Smooth muscle cell (in vitro differentiated cells): ENCODE results near the gene TMSB4X. TPM values are rescaled to one million over a fixed set of nuclear protein-coding genes. Genes with fewer than 3 reads are reported as not detected.

ENCODE experiments used
- DNase-seq: peaks from one replicate; lab custom pipeline; 2025; ENCODE audit not compliant: unreplicated experiment; lab: John Stamatoyannopoulos, UW
- H2AFZ ChIP-seq: fragments of 200-600 bp; sonication (generic); 2 replicates; pipeline ENCODE4 v1.6.0; 2016; ENCODE audit warnings: antibody characterized with exemption, low read depth, mild to moderate bottlenecking
- H3F3A ChIP-seq: fragments of 200-600 bp; sonication (generic); 2 replicates; pipeline ENCODE4 v1.6.0; 2017; ENCODE audit warnings: antibody characterized with exemption, low read depth
- H3K27ac ChIP-seq: fragments of 200-600 bp; sonication (generic); 2 replicates; pipeline ENCODE4 v1.5.1; 2016; ENCODE audit warnings: low read depth, mild to moderate bottlenecking
- H3K27me3 ChIP-seq: fragments of 200-600 bp; sonication (generic); 2 replicates; pipeline ENCODE4 v1.6.1; 2016; ENCODE audit warnings: low read depth, mild to moderate bottlenecking
- H3K36me3 ChIP-seq: fragments of 200-600 bp; sonication (generic); 2 replicates; pipeline ENCODE4 v1.5.1; 2016; ENCODE audit warnings: low read depth
- H3K4me1 ChIP-seq: fragments of 200-600 bp; sonication (generic); 2 replicates; pipeline ENCODE4 v1.5.1; 2016; ENCODE audit warnings: low read depth
- H3K4me2 ChIP-seq: fragments of 200-600 bp; sonication (generic); 2 replicates; pipeline ENCODE4 v1.6.0; 2016; ENCODE audit warnings: mild to moderate bottlenecking
- H3K4me3 ChIP-seq: fragments of 200-600 bp; sonication (generic); 2 replicates; pipeline ENCODE4 v1.5.1; 2016; ENCODE audit warnings: mild to moderate bottlenecking
- H3K79me2 ChIP-seq: fragments of 200-600 bp; sonication (generic); 2 replicates; pipeline ENCODE4 v1.6.0; 2016; ENCODE audit warnings: low read depth, mild to moderate bottlenecking
- H3K9ac ChIP-seq: fragments of 200-600 bp; sonication (generic); 2 replicates; pipeline ENCODE4 v1.6.0; 2016; ENCODE audit warnings: low read depth
- H3K9me3 ChIP-seq: fragments of 200-600 bp; sonication (generic); replicated peaks from 2 replicates; pipeline ENCODE4 v1.5.1; 2016; ENCODE audit warnings: low read depth
- H4K20me1 ChIP-seq: fragments of 200-600 bp; sonication (generic); 2 replicates; pipeline ENCODE4 v1.6.0; 2016; ENCODE audit warnings: low read depth
- WGBS: methylation state at CpG from one replicate; pipeline ENCODE4 v1.1.7; 2016; ENCODE audit warnings: low lambda C conversion rate; 5-methylcytosine and 5-hydroxymethylcytosine counted together
- polyA plus RNA-seq: library from polyadenylated mRNA; unstranded; fragments of >200 nt; fragmentation: Nextera tagmentation; extraction: Ambion mirVana; gene quantifications from 2 replicates; pipeline ENCODE4 v1.2.1, GENCODE V29; 2016
- total RNA-seq: library from RNA; depleted of rRNA; stranded (reverse); fragments of >200 nt; gene quantifications from 2 replicates; pipeline ENCODE4 v1.2.3, GENCODE V29; 2014
- TF ChIP-seq, protein P1 (sequence below): fragments of 200-600 bp; sonication (generic); IDR thresholded peaks from 2 replicates; pipeline ENCODE4 v1.5.1; 2017; ENCODE audit warnings: borderline replicate concordance, mild to moderate bottlenecking, antibody characterized with exemption; ENCODE audit not compliant: insufficient read depth, poor library complexity, severe bottlenecking

The TMSB4X gene
- total and polyA plus RNA-seq, 2 experiments from 2014 or later = 9,721 to 12,637 TPM

DNA sequence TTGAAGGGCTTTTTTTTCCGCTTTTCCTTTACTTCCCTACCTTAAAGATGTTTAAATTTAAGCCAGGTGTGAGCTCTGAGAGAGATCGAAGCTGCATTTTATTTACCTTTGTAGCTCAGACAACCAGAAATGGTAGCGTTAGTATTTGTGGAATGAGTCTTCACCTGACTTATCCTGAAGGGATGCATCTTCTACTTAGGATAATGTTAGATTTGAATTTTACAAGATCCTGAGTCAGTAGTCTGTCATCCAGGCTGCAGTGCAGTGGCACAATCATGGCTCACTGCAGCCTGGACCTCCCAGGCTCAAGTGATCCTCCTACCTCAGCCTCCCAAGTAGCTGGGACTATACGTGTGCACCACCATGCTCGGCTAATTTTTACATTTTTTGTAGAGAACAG, 26.2 kb downstream of the TMSB4X start:
- H3K27me3 ChIP-seq = no peaks in the 10 kb centered on the region
- H3K4me2 ChIP-seq = no peak overlapping the region
- H3K27ac ChIP-seq = peak overlapping the region; percentile 70
- no peak for DNase-seq
- WGBS = 93% methylated on average over 5 of the region's 5 CpGs
- no peaks in the 10 kb centered on the region for H3K79me2 ChIP-seq
- H3K36me3 ChIP-seq = no peaks in the 10 kb centered on the region
- H3K9me3 ChIP-seq = no peaks in the 10 kb centered on the region
- no peak overlapping the region for H3K9ac ChIP-seq
- TF ChIP-seq, protein P1, sequence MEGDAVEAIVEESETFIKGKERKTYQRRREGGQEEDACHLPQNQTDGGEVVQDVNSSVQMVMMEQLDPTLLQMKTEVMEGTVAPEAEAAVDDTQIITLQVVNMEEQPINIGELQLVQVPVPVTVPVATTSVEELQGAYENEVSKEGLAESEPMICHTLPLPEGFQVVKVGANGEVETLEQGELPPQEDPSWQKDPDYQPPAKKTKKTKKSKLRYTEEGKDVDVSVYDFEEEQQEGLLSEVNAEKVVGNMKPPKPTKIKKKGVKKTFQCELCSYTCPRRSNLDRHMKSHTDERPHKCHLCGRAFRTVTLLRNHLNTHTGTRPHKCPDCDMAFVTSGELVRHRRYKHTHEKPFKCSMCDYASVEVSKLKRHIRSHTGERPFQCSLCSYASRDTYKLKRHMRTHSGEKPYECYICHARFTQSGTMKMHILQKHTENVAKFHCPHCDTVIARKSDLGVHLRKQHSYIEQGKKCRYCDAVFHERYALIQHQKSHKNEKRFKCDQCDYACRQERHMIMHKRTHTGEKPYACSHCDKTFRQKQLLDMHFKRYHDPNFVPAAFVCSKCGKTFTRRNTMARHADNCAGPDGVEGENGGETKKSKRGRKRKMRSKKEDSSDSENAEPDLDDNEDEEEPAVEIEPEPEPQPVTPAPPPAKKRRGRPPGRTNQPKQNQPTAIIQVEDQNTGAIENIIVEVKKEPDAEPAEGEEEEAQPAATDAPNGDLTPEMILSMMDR = no peak
- H3K4me3 ChIP-seq = no peak overlapping the region
- peaks cover 8% of the 10 kb centered on the region for H3K4me1 ChIP-seq
- H3F3A ChIP-seq = no peaks in the 10 kb centered on the region
- no peak overlapping the region for H2AFZ ChIP-seq
- no peaks in the 10 kb centered on the region for H4K20me1 ChIP-seq

DNA sequence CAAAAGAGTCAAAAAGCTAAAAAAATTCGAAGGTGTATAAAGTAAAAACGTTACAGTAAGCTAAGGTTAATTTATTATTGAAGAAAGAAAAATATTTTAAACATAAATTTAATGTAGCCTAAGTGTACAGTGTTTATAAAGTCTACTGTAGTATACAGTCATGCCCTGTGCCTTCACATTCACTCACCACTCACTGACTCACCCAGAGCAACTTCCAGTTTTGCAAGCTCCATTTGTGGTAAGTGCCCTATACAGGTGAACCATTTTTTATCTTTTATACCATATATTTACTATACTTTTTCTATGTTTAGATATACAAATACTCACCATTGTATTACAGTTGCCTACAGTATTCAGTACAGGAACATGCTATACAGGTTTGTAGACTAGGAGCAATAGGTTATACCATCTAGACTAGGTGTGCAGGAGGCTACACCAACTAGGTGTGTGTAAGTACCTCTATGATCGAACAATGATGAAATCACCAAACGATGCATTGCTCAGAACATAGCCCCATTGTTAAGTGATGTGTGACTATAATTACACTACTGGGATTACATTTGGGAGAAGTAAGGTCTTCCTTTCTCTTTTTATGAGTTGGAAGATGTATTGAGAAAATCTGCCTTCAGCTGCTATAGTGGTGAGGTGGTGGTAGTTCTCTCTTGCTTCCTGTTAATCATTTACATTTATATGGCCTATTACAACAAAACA, 27.2 kb downstream of the TMSB4X start:
- no peak for DNase-seq
- Histone ChIP-seq H3K79me2 (no peaks in the 10 kb centered on the region), H3K36me3 (no peaks in the 10 kb centered on the region), H3K4me3 (no peak overlapping the region), H3K9me3 (no peaks in the 10 kb centered on the region), H3K4me1 (peaks cover 8% of the 10 kb centered on the region), H3K27ac (peak overlapping the region; percentile 70), H4K20me1 (no peaks in the 10 kb centered on the region), H3F3A (no peaks in the 10 kb centered on the region), H2AFZ (no peak overlapping the region), H3K27me3 (no peaks in the 10 kb centered on the region), H3K4me2 (no peak overlapping the region), H3K9ac (no peak overlapping the region)
- TF ChIP-seq, protein P1 = no peak
- 76% methylated on average over 4 of the region's 4 CpGs for WGBS

DNA sequence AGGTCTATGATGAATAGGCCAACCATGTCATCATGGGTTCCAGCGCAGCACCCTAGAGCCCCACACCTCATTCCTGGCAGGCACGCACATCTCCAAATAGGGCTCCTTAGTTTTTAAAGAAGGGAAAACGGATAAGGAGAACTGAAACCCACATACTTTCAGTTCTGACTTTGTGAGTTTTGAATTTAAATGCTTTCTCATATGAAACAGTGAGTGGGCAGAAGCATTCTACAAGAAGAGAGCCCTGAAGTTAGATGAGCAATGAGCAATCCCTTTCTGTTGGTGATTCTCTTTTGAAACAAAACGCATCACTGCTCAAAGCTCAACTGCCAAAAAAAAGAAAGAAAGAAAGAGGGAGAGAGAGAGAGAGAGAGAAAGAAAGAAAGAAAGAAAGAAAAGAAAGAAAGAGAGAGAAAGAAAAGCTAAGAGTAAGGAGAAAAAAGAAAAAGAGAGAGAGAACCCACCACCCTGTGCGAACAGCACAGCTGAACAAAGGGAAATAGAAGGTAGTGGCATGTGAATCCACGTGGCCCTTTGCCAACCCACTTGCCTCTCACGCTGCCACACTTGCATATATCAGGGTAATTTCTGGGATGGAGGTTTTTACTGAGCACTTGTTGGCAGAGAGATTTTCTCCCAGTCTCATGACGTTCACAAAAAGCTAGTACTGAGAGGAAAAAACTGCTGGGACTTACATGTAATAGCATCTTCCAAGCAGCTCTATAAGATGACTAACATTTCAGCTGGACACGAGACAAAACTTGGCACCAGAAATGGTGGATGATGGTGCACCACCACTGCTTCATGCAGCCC, 31.0 kb downstream of the TMSB4X start:
- WGBS = 80% methylated on average over 9 of the region's 9 CpGs
- H3K27ac ChIP-seq = no peak overlapping the region

More for the DNA sequence above, 31.0 kb downstream of the TMSB4X start:
- Histone ChIP-seq H3K36me3 (no peaks in the 10 kb centered on the region), H3K4me3 (no peak overlapping the region), H3K79me2 (no peaks in the 10 kb centered on the region), H3K9me3 (no peaks in the 10 kb centered on the region), H3K4me2 (no peak overlapping the region), H3K4me1 (no peaks in the 10 kb centered on the region), H2AFZ (no peak overlapping the region), H3K9ac (no peak overlapping the region), H3K27me3 (no peaks in the 10 kb centered on the region), H4K20me1 (no peaks in the 10 kb centered on the region), H3F3A (no peaks in the 10 kb centered on the region)
- TF ChIP-seq, protein P1 = no peak
- no peak for DNase-seq
